Astrocyte (in vitro differentiated cells and primary cell): Measurements from ENCODE around the gene MMEL1. TPM values are rescaled to one million over a fixed set of nuclear protein-coding genes. Genes with fewer than 3 reads are reported as not detected.

Experiments
- DNase-seq: peaks from one replicate; pipeline ENCODE4 v3.0.0-alpha.2; 2010; ENCODE audit warnings: low read depth
- FAIRE-seq: peaks from 2 replicates; lab custom pipeline; 2011; peaks lifted over from hg19 to GRCh38; lab: Jason Lieb, UNC
- H2AFZ ChIP-seq: 2 replicates; pipeline ENCODE4 v1.6.0; 2012; ENCODE audit warnings: low read depth, low read length, inconsistent platforms
- H3K27ac ChIP-seq: 2 replicates; pipeline ENCODE4 v1.5.1; 2011; ENCODE audit warnings: low read depth, low read length, inconsistent platforms
- H3K27me3 ChIP-seq: 2 replicates; pipeline ENCODE4 v1.6.0; 2011; ENCODE audit warnings: low read length, inconsistent platforms; ENCODE audit not compliant: insufficient read depth
- H3K36me3 ChIP-seq: 2 replicates; pipeline ENCODE4 v1.5.1; 2011; ENCODE audit warnings: low read length, inconsistent platforms; ENCODE audit not compliant: insufficient read depth
- H3K4me1 ChIP-seq: 2 replicates; pipeline ENCODE4 v1.5.1; 2011; ENCODE audit warnings: low read length, inconsistent platforms; ENCODE audit not compliant: insufficient read depth
- H3K4me2 ChIP-seq: 2 replicates; pipeline ENCODE4 v1.6.0; 2012; ENCODE audit warnings: low read length, inconsistent platforms
- H3K4me3 ChIP-seq: 2 replicates; pipeline ENCODE4 v1.5.1; 2011; ENCODE audit warnings: low read depth, mild to moderate bottlenecking, low read length, inconsistent platforms; ENCODE audit not compliant: insufficient read depth
- H3K79me2 ChIP-seq: 2 replicates; pipeline ENCODE4 v1.6.0; 2012; ENCODE audit warnings: mild to moderate bottlenecking, low read length, inconsistent platforms; ENCODE audit not compliant: insufficient read depth
- H3K9ac ChIP-seq: 2 replicates; pipeline ENCODE4 v1.6.0; 2012; ENCODE audit warnings: mild to moderate bottlenecking, low read length, inconsistent platforms
- H3K9me3 ChIP-seq: 2 replicates; pipeline ENCODE4 v1.5.1; 2012; ENCODE audit warnings: low read depth, mild to moderate bottlenecking, low read length, inconsistent platforms; ENCODE audit not compliant: insufficient read depth
- H4K20me1 ChIP-seq: 2 replicates; pipeline ENCODE4 v1.6.0; 2012; ENCODE audit warnings: low read length, inconsistent platforms; ENCODE audit not compliant: insufficient read depth
- H3K27ac Mint-ChIP-seq: one replicate; pipeline ENCODE4 v1.8.0; 2021; ENCODE audit warnings: mild to moderate bottlenecking, mixed read lengths; ENCODE audit not compliant: unreplicated experiment
- H3K27me3 Mint-ChIP-seq: one replicate; pipeline ENCODE4 v1.8.0; 2021; ENCODE audit warnings: low read depth, mixed read lengths; ENCODE audit not compliant: unreplicated experiment
- H3K36me3 Mint-ChIP-seq: one replicate; pipeline ENCODE4 v1.8.0; 2021; ENCODE audit warnings: low read depth, mixed read lengths; ENCODE audit not compliant: unreplicated experiment
- H3K4me1 Mint-ChIP-seq: one replicate; pipeline ENCODE4 v1.8.0; 2021; ENCODE audit warnings: low read depth, mixed read lengths; ENCODE audit not compliant: unreplicated experiment
- H3K4me3 Mint-ChIP-seq: one replicate; pipeline ENCODE4 v1.8.0; 2021; ENCODE audit warnings: mild to moderate bottlenecking, moderate library complexity, mixed read lengths; ENCODE audit not compliant: unreplicated experiment
- H3K9me3 Mint-ChIP-seq: one replicate; pipeline ENCODE4 v1.8.0; 2021; ENCODE audit warnings: mild to moderate bottlenecking, mixed read lengths; ENCODE audit not compliant: unreplicated experiment
- EZH2 ChIP-seq: IDR thresholded peaks from 2 replicates; pipeline ENCODE4 v1.6.1; 2012; ENCODE audit warnings: mild to moderate bottlenecking, low read length, inconsistent platforms; ENCODE audit not compliant: insufficient read depth
- total RNA-seq: library from RNA; stranded (reverse); gene quantifications from 2 replicates; pipeline ENCODE4 v1.2.1, GENCODE V29; 2021
- TF ChIP-seq, protein P1 (sequence below): IDR thresholded peaks from 2 replicates; pipeline ENCODE4 v1.5.1; 2011; ENCODE audit warnings: low read depth, mild to moderate bottlenecking, inconsistent platforms, low read length, moderate library complexity; ENCODE audit not compliant: insufficient read depth

MMEL1 gene
- total RNA-seq, 1 donor from 2014 or later: not detected

DNA sequence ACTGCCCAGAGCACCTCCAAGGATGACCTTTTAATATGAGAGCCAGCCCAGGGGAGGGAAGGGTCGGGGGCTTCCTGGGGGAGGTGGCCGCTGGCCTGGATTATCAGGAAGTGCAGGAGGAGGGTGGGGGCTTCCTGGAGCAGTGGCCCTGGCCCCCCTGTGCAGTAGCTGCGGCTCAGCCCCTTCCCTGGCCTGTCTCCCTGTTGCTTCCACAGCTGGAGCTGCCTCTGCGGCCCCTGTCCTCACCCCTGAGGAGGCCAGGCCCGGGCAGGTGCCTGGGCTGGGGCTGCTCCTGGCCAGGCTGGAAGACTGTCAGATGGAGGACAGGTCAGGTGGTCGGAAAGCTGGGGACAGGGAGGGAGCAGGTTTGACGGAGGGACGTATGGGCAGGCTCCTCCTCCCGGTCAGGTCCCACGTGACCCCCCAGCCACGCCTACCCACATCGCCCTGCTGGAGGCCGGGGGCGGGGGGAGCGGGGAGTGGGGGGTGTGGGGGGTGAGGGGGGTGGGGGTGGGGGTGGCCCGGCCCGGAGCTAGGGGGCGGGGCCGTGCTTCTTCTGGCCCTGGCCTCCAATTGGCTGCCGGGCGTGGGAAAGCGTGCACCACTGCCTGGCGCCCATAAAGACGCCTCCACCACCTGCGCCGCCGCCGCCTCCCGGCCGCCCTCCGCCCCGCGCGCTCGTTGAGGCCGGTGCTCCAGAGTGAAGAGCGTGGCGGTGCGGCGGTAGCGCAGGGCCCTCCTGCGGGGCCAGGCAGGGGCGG lies 86.9 kb downstream of the MMEL1 start:
- Histone ChIP-seq H2AFZ (peak overlapping the region; percentile 61), H3K27me3 (no peaks in the 10 kb centered on the region), H3K9ac (peak overlapping the region; percentile 62), H4K20me1 (no peaks in the 10 kb centered on the region), H3K4me3 (peak overlapping the region; percentile 46), H3K9me3 (no peaks in the 10 kb centered on the region), H3K36me3 (no peaks in the 10 kb centered on the region), H3K27ac (peak overlapping the region; percentile 6), H3K79me2 (no peaks in the 10 kb centered on the region), H3K4me2 (peak overlapping the region; percentile 85), H3K4me1 (peaks cover 37% of the 10 kb centered on the region)
- H3K9me3 Mint-ChIP-seq: no peaks in the 10 kb centered on the region
- TF ChIP-seq, protein P1, sequence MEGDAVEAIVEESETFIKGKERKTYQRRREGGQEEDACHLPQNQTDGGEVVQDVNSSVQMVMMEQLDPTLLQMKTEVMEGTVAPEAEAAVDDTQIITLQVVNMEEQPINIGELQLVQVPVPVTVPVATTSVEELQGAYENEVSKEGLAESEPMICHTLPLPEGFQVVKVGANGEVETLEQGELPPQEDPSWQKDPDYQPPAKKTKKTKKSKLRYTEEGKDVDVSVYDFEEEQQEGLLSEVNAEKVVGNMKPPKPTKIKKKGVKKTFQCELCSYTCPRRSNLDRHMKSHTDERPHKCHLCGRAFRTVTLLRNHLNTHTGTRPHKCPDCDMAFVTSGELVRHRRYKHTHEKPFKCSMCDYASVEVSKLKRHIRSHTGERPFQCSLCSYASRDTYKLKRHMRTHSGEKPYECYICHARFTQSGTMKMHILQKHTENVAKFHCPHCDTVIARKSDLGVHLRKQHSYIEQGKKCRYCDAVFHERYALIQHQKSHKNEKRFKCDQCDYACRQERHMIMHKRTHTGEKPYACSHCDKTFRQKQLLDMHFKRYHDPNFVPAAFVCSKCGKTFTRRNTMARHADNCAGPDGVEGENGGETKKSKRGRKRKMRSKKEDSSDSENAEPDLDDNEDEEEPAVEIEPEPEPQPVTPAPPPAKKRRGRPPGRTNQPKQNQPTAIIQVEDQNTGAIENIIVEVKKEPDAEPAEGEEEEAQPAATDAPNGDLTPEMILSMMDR: no peak
- no peak for TF ChIP-seq EZH2
- H3K4me3 Mint-ChIP-seq: no peak overlapping the region
- no peaks in the 10 kb centered on the region for H3K36me3 Mint-ChIP-seq
- no peak for FAIRE-seq
- peak; percentile 34 for DNase-seq
- no peak overlapping the region for H3K27ac Mint-ChIP-seq
- H3K4me1 Mint-ChIP-seq: no peaks in the 10 kb centered on the region
- peaks cover 7% of the 10 kb centered on the region for H3K27me3 Mint-ChIP-seq

- no peak overlapping the region for H2AFZ ChIP-seq
- no peak overlapping the region for H3K27ac Mint-ChIP-seq
- H3K79me2 ChIP-seq: no peaks in the 10 kb centered on the region
- no peaks in the 10 kb centered on the region for H3K9me3 ChIP-seq
- no peak overlapping the region for H3K4me2 ChIP-seq
- no peak for FAIRE-seq
- TF ChIP-seq, protein P1: no peak
- no peak for TF ChIP-seq EZH2
- H3K36me3 Mint-ChIP-seq: no peaks in the 10 kb centered on the region
- H3K27ac ChIP-seq: no peak overlapping the region
- no peak overlapping the region for H3K4me3 Mint-ChIP-seq
- DNase-seq: no peak
- H3K4me1 Mint-ChIP-seq: no peaks in the 10 kb centered on the region
- H3K36me3 ChIP-seq: no peaks in the 10 kb centered on the region
- H3K27me3 Mint-ChIP-seq: peaks cover 4% of the 10 kb centered on the region
- H4K20me1 ChIP-seq: no peaks in the 10 kb centered on the region
- H3K9me3 Mint-ChIP-seq: no peaks in the 10 kb centered on the region
- peaks cover 2% of the 10 kb centered on the region for H3K27me3 ChIP-seq
- peaks cover 37% of the 10 kb centered on the region for H3K4me1 ChIP-seq
- no peak overlapping the region for H3K4me3 ChIP-seq
- peak overlapping the region; percentile 20 for H3K9ac ChIP-seq
Measured at GRCh38 chr1:2544875-2545640, 87.8 kb downstream of the MMEL1 start.
